PC-3 (cell line): ENCODE results near the gene MEX3A. TPM values are rescaled to one million over a fixed set of nuclear protein-coding genes. Genes with fewer than 3 reads are reported as not detected.

Experiments
- ATAC-seq: fragments of 200-7000 bp; cut with Tn5 transposase; 2 replicates; pipeline ENCODE4 v1.9.1; 2020; ENCODE audit warnings: mild to moderate bottlenecking, moderate library complexity
- BruUV-seq: library from RNA; stranded (reverse); fragments of 400-500 nt; replicated peaks from 2 replicates; lab custom pipeline; 2021; lab: Mats Ljungman, UMichigan
- CTCF ChIA-PET: fragments of 300-600 bp; sonication (Branson Sonifier 250); formaldehyde crosslinking; loops from one replicate; lab custom pipeline; 2022; ENCODE audit warnings: antibody characterized with exemption; lab: Charles Lee
- POLR2A ChIA-PET: fragments of 300-600 bp; sonication (Branson Sonifier 250); formaldehyde crosslinking; loops from one replicate; lab custom pipeline; 2022; ENCODE audit warnings: antibody characterized with exemption; ENCODE audit not compliant: unreplicated experiment; lab: Charles Lee
- DNase-seq: peaks from one replicate; pipeline ENCODE4 v3.0.0-alpha.2; 2015
- H2AFZ ChIP-seq: fragments of 300-600 bp; sonication (generic); 2 replicates; pipeline ENCODE4 v1.6.0; 2016; ENCODE audit warnings: antibody characterized with exemption, low read length
- H3F3A ChIP-seq: fragments of 300-600 bp; sonication (generic); one replicate; pipeline ENCODE4 v1.6.0; 2017; ENCODE audit warnings: antibody characterized with exemption, low read length, control low read depth, mild to moderate bottlenecking; ENCODE audit not compliant: unreplicated experiment
- H3K27ac ChIP-seq: fragments of 300-600 bp; sonication (generic); 2 replicates; pipeline ENCODE4 v1.5.1; 2016; ENCODE audit warnings: mild to moderate bottlenecking, low read length
- H3K27me3 ChIP-seq: fragments of 300-600 bp; sonication (generic); 2 replicates; pipeline ENCODE4 v1.6.1; 2016; ENCODE audit warnings: low read length, mixed read lengths
- H3K36me3 ChIP-seq: fragments of 300-600 bp; sonication (generic); 2 replicates; pipeline ENCODE4 v1.6.1; 2016; ENCODE audit warnings: low read depth, mixed run types, low read length, mixed read lengths
- H3K4me1 ChIP-seq: fragments of 300-600 bp; sonication (generic); 2 replicates; pipeline ENCODE4 v1.5.1; 2016; ENCODE audit warnings: low read length; ENCODE audit not compliant: insufficient read depth
- H3K4me2 ChIP-seq: fragments of 300-600 bp; sonication (generic); 2 replicates; pipeline ENCODE4 v1.6.0; 2016; ENCODE audit warnings: low read length
- H3K4me3 ChIP-seq: fragments of 300-600 bp; sonication (generic); 2 replicates; pipeline ENCODE4 v1.5.1; 2016; ENCODE audit warnings: mild to moderate bottlenecking, low read length, mixed read lengths
- H3K79me2 ChIP-seq: fragments of 300-600 bp; sonication (generic); 2 replicates; pipeline ENCODE4 v1.6.1; 2017; ENCODE audit warnings: low read length, mixed read lengths
- H3K9ac ChIP-seq: fragments of 300-600 bp; sonication (generic); 2 replicates; pipeline ENCODE4 v1.6.0; 2016; ENCODE audit warnings: mild to moderate bottlenecking, low read length
- H3K9me2 ChIP-seq: fragments of 300-600 bp; sonication (generic); replicated peaks from 2 replicates; pipeline ENCODE4 v1.6.1; 2016; ENCODE audit warnings: mixed run types, low read length, mixed read lengths
- H3K9me3 ChIP-seq: fragments of 300-600 bp; sonication (generic); 2 replicates; pipeline ENCODE4 v1.6.1; 2016; ENCODE audit warnings: low read length, mixed read lengths
- H4K20me1 ChIP-seq: fragments of 300-600 bp; sonication (generic); 2 replicates; pipeline ENCODE4 v1.6.1; 2016; ENCODE audit warnings: low read length, mixed read lengths
- EZH2 ChIP-seq: fragments of 300-600 bp; sonication (generic); IDR thresholded peaks from one replicate; pipeline ENCODE4 v1.6.1; 2017; ENCODE audit warnings: antibody characterized with exemption, mild to moderate bottlenecking, low read length; ENCODE audit not compliant: unreplicated experiment
- EZH2phosphoT487 ChIP-seq: fragments of 300-600 bp; sonication (generic); IDR thresholded peaks from 2 replicates; pipeline ENCODE4 v1.6.1; 2018; ENCODE audit warnings: mild to moderate bottlenecking, antibody characterized with exemption, low read length, borderline replicate concordance
- intact Hi-C: fragments of 100-400 bp; cut with micrococcal nuclease; formaldehyde crosslinking; loops from 2 replicates; pipeline ENCODE4 v1.9.0; 2023
- total RNA-seq: library from RNA; depleted of rRNA; stranded (reverse); fragments of >200 nt; gene quantifications from 2 replicates; pipeline ENCODE4 v1.2.3, GENCODE V29; 2014
- TF ChIP-seq, protein P1 (sequence below): fragments of 300-600 bp; sonication (generic); conservative IDR thresholded peaks from 2 replicates; pipeline ENCODE4 v1.5.1; 2017; ENCODE audit warnings: antibody characterized with exemption, low read depth, mild to moderate bottlenecking, low read length

Gene MEX3A
- total RNA-seq, 1 experiment from 2014 or later = 12.9 TPM

DNA sequence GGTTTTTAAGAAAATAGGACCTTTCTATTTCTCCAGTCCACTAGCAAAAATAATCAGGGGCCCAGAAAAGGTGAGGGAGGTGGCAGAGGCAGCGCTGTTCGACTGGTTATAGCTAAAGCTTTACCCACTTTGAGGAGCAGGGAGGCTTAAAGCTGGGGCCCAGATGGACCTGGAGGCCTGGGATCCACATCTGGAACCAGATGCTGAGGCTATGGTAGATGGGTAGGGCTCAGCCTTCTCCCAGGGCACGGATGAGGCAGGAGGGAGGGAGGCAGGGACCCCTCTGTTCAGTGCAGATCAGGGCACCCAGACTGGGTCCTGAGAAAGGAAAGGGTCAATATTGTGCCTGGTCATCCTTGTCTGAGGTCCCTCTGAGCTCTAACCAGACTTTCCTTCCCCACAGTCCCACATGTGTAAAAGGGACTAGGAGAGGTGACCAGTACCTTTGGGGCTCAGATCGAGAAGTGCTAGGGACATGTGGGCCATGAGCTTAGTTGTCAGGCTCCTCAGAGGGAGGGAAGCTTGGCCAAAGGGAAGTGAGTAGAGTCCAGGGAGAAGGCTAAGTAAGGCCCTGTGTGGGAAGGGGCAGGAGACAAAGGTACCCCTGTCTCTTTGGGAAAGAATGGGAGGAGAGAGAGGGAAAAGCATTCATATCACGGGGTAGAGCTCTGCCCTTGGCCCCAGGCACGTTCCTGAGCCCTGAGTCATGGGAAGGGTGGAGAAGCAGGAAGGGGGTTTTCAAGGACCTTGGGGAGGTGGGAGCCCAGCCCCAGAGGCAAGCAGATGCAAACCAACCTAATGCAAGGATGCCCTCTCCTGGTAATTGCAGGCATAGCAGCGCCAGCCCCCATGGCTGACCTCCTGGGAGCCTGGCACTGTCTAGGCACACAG is 47.7 kb upstream of the MEX3A start:
- Histone ChIP-seq H3K9ac (peak overlapping the region; percentile 93), H3K27me3 (no peaks in the 10 kb centered on the region), H3F3A (peaks cover 11% of the 10 kb centered on the region), H3K9me3 (no peaks in the 10 kb centered on the region), H3K4me2 (peak overlapping the region; percentile 81), H3K9me2 (no peaks in the 10 kb centered on the region), H2AFZ (no peak overlapping the region), H4K20me1 (peaks cover 26% of the 10 kb centered on the region), H3K79me2 (peaks cover 71% of the 10 kb centered on the region), H3K4me3 (peak overlapping the region; percentile 58; the same call in 1 of the 2 replicates), H3K4me1 (peaks cover 55% of the 10 kb centered on the region), H3K27ac (peak overlapping the region; percentile 98), H3K36me3 (peaks cover 50% of the 10 kb centered on the region)
- ChIA-PET POLR2A (interaction anchor here (0.6 to 1.2 kb wide), 7 partner anchors 12 to 152 kb away, joined by 3 to 13 read pairs (median 4); no protein-coding TSS in a partner anchor), CTCF (interaction anchor here (0.5 to 2.0 kb wide), 13 partner anchors 12 to 218 kb away, joined by 3 to 22 read pairs (median 5); partner anchors contain the start of gene PMF1)
- BruUV-seq = TSS peak; percentile 88
- intact Hi-C loops = loop anchor here (1.0 kb wide), 3 partner anchors 16 to 40 kb away; partner anchors contain the start of gene LMNA
- ATAC-seq (peak; percentile 46), DNase-seq (peak; percentile 100)
- TF ChIP-seq, protein P1, sequence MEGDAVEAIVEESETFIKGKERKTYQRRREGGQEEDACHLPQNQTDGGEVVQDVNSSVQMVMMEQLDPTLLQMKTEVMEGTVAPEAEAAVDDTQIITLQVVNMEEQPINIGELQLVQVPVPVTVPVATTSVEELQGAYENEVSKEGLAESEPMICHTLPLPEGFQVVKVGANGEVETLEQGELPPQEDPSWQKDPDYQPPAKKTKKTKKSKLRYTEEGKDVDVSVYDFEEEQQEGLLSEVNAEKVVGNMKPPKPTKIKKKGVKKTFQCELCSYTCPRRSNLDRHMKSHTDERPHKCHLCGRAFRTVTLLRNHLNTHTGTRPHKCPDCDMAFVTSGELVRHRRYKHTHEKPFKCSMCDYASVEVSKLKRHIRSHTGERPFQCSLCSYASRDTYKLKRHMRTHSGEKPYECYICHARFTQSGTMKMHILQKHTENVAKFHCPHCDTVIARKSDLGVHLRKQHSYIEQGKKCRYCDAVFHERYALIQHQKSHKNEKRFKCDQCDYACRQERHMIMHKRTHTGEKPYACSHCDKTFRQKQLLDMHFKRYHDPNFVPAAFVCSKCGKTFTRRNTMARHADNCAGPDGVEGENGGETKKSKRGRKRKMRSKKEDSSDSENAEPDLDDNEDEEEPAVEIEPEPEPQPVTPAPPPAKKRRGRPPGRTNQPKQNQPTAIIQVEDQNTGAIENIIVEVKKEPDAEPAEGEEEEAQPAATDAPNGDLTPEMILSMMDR = peak; percentile 99
- no peak for TF ChIP-seq EZH2

DNA sequence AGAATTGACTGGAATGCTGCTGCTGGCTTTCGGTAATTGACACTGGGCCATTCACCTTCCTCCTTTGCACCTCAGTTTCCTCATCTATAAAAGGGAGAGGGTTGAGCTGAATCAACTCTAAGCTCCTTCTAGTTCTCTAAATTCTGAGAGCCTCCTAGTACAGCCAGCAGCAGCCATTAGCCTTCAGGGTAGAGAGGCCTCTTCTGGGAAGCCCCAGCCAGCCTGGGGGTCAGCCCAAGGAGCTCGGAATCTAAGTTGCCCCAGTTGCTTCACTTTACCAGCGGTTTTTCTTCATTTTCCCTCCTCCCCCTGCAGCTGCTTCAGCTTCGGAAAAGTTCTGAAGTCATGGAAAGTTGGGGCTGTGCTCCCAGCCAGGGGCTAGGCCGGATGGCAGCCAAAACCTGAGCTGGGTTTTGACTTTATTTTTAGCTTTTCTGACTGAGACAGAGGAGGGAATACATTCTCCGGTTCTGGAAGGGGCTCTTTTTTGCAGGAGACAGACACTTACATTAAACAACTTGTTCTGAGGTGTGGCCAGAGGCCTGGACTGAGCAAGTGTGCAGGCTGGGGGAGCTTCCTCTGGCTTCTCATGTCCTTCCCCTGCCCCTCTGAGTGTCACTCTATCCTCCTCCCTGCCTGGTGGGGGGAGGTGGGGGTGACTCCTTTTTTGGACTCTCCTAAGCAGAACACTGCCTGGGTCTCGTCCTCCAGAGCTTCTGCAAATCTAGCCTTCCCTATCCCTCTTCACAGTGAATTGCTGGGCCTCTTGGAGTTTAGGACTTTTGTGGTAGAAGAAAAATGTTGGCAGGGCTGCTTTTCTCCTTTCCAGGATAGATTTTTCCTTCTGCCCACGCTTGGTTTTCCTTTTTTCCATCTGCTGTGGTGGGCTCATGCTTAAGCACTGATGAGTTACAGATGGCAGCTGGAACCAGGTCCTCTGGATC is 46.7 kb upstream of the MEX3A start:
- no peaks in the 10 kb centered on the region for H3K9me2 ChIP-seq
- H3K27ac ChIP-seq = peak overlapping the region; percentile 98
- no peak overlapping the region for H2AFZ ChIP-seq
- peaks cover 26% of the 10 kb centered on the region for H4K20me1 ChIP-seq
- H3K4me2 ChIP-seq = peak overlapping the region; percentile 81
- H3K36me3 ChIP-seq = peaks cover 46% of the 10 kb centered on the region
- no peaks in the 10 kb centered on the region for H3K27me3 ChIP-seq
- H3K79me2 ChIP-seq = peaks cover 81% of the 10 kb centered on the region
- DNase-seq (peak; percentile 37), ATAC-seq (no peak)
- no peaks in the 10 kb centered on the region for H3K9me3 ChIP-seq
- no TSS peak for BruUV-seq
- H3K9ac ChIP-seq = peak overlapping the region; percentile 93
- CTCF ChIA-PET = interaction anchor here (0.9 to 2.0 kb wide), 6 partner anchors 10 to 96 kb away, joined by 3 to 22 read pairs (median 8); no protein-coding TSS in a partner anchor
- POLR2A ChIA-PET = interaction anchor here (0.6 to 1.7 kb wide), 7 partner anchors 10 to 1158 kb away, joined by 3 to 8 read pairs (median 4); partner anchors contain the start of gene SHC1
- H3F3A ChIP-seq = peaks cover 16% of the 10 kb centered on the region
- H3K4me3 ChIP-seq = peak overlapping the region; percentile 58
- intact Hi-C loops = no loop called here
- peaks cover 65% of the 10 kb centered on the region for H3K4me1 ChIP-seq
- TF ChIP-seq EZH2phosphoT487 = no peak
- TF ChIP-seq, protein P1 = no peak
